Frontal cortex (tissue), 4 donors: ENCODE measurements around the gene SMU1. TPM values are rescaled to one million over a fixed set of nuclear protein-coding genes. Genes with fewer than 3 reads are reported as not detected.

ENCODE experiments used
- DNase-seq, 2 donors: peaks; one replicate each; pipeline ENCODE4 v3.0.0; 2012; ENCODE audit warnings: low spot score in 2 of 2
- FAIRE-seq: peaks from 2 replicates; lab custom pipeline; 2012; peaks lifted over from hg19 to GRCh38; lab: Jason Lieb, UNC
- total RNA-seq: library from RNA; depleted of rRNA; stranded (reverse); fragments of >200 nt; gene quantifications from one replicate; pipeline ENCODE4 v1.2.3, GENCODE V29; 2014
- donor health status: control.
- donor health status: control.
- donor health status: control.

The SMU1 gene
- total RNA-seq, 1 donor from 2014 or later: 53.4 TPM

GRCh38 chr9:33049680-33050361 lies 26.7 kb downstream of the SMU1 start:
- no peak for FAIRE-seq

GRCh38 chr9:33048054-33048465 lies 28.4 kb downstream of the SMU1 start:
- no peak for FAIRE-seq
- DNase-seq: no peak

More at GRCh38 chr9:33049680-33050361, 26.7 kb downstream of the SMU1 start:
- no peak for DNase-seq

GRCh38 chr9:33046061-33046460 lies 30.4 kb downstream of the SMU1 start:
- DNase-seq (no peak), FAIRE-seq (no peak)

GRCh38 chr9:33044677-33045282 lies 31.7 kb downstream of the SMU1 start:
- DNase-seq: peak in 1 of 2 donors; percentile 40
- FAIRE-seq: no peak

- FAIRE-seq (no peak), DNase-seq (peak; percentile 67 to 85)
Observed at GRCh38 chr9:33044162-33044673, 32.3 kb downstream of the SMU1 start.

GRCh38 chr9:33043671-33044070 lies 32.8 kb downstream of the SMU1 start:
- FAIRE-seq (no peak), DNase-seq (no peak)

- DNase-seq (no peak), FAIRE-seq (no peak)
Observed at GRCh38 chr9:33042473-33042872, 34.0 kb downstream of the SMU1 start.

GRCh38 chr9:33041432-33042188 lies 34.9 kb downstream of the SMU1 start:
- FAIRE-seq (no peak), DNase-seq (no peak)

GRCh38 chr9:33040792-33041431 lies 35.6 kb downstream of the SMU1 start:
- no peak for FAIRE-seq
- DNase-seq: no peak

- FAIRE-seq (no peak), DNase-seq (no peak)
Observed at GRCh38 chr9:33032865-33033264, 43.6 kb downstream of the SMU1 start.

GRCh38 chr9:33032292-33032691 lies 44.2 kb downstream of the SMU1 start:
- FAIRE-seq (no peak), DNase-seq (no peak)

GRCh38 chr9:33030285-33030684 lies 46.2 kb downstream of the SMU1 start:
- DNase-seq: no peak
- no peak for FAIRE-seq

GRCh38 chr9:33029231-33029786 lies 47.2 kb downstream of the SMU1 start:
- no peak for FAIRE-seq
- DNase-seq: no peak

GRCh38 chr9:33025572-33026342 lies 50.7 kb downstream of the SMU1 start:
- DNase-seq: peak; percentile 54 to 62
- FAIRE-seq: no peak

GRCh38 chr9:33024966-33025571 lies 51.4 kb downstream of the SMU1 start, which contains the start of gene DNAJA1:
Gene DNAJA1, plus strand, starts transcription at chr9:33025273. Its CDS starts 1,212 bp downstream, at chr9:33026485.
- DNase-seq (peak; percentile 93 to 94), FAIRE-seq (no peak)

- no peak for DNase-seq
- FAIRE-seq: no peak
Observed at GRCh38 chr9:33024126-33024965, 52.1 kb downstream of the SMU1 start.

GRCh38 chr9:33023661-33024060 lies 52.8 kb downstream of the SMU1 start:
- DNase-seq: no peak
- FAIRE-seq: no peak

GRCh38 chr9:33022755-33023154 lies 53.7 kb downstream of the SMU1 start:
- FAIRE-seq (no peak), DNase-seq (no peak)
